Activated CD8-positive, alpha-beta memory T cell treated with anti-CD3 and anti-CD28 coated beads for 24 hours (primary cell): ENCODE data around the gene DIO3.
"Not testable (repeated sequence)": the region's sequence is repeated elsewhere in the genome, so short reads cannot be mapped to it uniquely, and the experiment has no call there.

Experiments
- DNase-seq: peaks from one replicate; pipeline ENCODE4 v3.0.0-alpha.2; 2020

Gene DIO3

DNA sequence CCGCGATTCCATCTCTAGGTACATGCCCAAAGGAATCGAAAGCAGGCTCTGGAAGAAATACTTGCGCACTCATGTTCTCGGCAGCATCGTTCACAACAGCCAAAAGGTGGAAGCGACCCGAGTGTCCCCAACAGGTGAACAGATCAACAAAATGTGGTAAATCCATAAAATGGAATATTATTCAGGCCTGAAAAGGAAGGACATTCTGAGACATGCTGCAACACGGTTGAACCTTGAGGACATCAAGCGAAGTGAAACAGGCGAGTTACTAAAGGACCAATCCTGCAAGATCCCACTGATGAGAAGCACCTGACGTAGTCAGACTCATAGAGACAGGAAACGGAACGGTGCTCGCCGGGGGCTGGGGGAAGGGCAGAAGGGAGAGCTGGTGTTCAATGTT, 17.5 kb upstream of the DIO3 start:
- DNase-seq = no peak

GRCh38 chr14:101544550-101544949, 16.7 kb upstream of the DIO3 start:
- DNase-seq = no peak

DNA sequence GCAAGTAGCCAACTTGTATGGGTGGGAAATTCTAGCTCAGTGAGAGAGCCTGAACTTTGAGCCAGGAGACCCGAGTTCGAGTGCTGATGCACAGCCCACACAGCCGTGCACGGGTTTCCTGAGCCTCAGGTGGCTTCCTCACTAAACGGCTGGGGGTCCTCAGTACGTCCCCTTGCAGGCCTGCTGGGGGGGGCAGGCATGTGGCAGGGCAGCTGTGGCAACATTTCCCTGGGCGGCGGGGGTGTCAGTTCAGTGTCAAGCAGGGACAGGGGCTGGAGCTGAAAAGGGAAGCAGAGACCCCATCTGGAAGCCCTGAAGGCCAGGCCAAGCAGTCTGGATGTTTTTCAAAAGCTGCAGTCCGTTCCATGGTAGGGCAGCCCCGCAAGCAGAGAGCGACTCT, 14.6 kb upstream of the DIO3 start:
- no peak for DNase-seq

GRCh38 chr14:101547107-101547738, 14.1 kb upstream of the DIO3 start:
- DNase-seq = no peak

- DNase-seq = no peak
These were observed 13.2 kb upstream of the DIO3 start for GRCh38 chr14:101547961-101548669.

DNA sequence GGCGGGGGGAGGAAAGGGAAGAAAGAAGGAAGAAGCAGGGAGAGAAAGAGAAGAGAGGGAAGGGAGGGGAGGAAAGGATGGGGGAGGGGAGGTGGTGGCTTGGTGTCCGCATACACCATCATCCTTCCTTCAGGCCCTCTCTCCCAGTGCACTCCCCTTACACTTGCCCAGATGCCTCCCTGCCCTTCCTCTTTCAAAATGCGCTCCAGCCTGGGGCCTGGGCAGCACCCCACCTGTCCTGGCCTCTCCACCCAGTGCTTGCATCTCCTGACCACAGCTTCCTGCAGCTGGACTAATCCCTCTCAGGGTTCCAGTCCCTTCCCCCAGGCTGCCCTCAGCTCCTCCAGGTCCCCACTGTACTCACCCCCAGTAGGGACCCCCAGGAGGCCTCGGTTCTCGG, 12.6 kb upstream of the DIO3 start:
- DNase-seq = no peak

DNA sequence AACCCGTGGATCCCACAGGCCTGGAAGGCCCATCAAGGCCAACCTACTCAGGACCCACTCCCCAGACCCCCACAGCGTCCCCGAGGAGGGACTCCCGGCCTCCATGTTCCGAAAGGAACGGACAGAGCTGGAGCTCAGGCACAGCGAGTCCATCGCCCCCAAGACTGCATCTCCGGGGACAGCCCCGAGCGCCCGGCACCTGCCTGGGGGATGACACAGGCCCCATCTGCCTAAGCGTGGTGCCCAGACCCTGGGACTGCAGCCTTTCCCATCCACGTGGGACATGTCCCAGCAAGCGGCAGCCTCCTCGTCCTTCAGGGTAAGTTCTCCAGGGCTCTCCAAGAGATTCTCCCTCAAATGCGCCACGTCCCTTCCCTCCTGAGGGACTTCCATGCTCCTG, 12.1 kb upstream of the DIO3 start:
- DNase-seq = no peak

- DNase-seq = not testable (repeated sequence)
These were observed 10.9 kb upstream of the DIO3 start for GRCh38 chr14:101550202-101550912.

DNA sequence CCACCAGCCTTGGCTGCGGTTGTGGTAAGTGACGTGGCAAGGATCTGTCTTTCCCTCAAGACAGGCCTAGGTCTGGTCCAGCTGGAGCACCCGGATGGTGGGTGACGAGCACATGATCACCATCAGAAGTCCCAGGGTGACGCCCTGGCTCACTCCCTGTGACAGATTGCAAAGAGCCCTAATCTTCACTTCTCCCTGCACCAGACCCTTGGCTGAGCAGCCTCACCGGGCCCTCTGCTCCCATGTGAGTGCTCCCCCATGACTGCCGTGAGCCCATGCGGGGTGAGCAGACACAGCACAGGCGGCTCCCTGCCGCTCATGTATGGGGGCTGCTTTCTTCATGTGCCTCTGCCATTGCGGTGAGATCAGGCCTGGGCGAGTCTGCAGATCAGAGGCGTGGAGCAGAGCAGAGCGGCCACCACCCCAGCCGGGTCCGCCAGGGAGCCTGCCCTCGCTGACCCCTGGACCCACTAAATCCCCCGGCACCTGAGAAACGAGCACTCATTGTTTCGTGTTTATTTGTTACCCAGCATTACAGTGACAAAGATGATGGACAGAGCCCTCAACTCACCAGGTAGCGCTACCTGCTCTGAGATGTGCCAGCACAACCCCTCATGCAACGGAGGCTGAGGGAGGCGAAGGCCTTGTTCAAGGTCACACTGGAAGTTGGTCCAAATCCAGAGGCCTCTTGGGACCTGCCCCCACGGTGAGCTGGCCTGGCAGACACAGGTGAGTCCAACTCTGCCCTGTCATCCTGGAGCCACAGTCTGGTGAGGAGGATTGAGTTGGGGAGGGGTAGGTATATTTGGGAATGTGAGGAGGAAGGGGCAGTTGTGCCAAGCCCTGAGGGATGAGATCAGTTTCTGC, 9.3 kb upstream of the DIO3 start:
- DNase-seq = no peak

- no peak for DNase-seq
These were observed 8.5 kb upstream of the DIO3 start for GRCh38 chr14:101552786-101553231.

- DNase-seq = no peak
These were observed 7.9 kb upstream of the DIO3 start for GRCh38 chr14:101553393-101553792.

- no peak for DNase-seq
These were observed 7.4 kb upstream of the DIO3 start for GRCh38 chr14:101553931-101554330.

GRCh38 chr14:101554991-101555668, 6.2 kb upstream of the DIO3 start:
- DNase-seq = no peak

GRCh38 chr14:101555669-101556043, 5.6 kb upstream of the DIO3 start:
- DNase-seq = not testable (repeated sequence)

DNA sequence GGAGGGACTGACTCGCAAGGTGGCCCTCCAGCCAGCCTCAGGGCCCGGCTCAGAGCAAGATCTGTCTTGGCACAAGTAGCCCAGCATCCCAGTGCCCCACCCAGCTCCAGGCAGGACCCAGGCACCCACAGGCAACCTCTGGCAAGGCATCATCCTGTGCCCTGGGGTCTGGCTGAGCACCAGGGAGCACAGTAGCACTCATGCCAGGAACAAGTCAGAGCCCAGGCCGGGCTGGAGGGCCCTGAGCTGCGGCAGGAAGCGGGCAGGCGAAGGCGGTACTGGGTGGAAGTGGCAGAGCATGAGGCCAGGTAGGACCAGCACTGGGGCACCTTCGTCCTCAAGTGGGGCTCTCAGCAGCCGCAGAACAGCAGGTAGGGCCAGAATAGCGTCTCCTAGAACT, 5.2 kb upstream of the DIO3 start:
- DNase-seq = no peak

- DNase-seq = no peak
These were observed 4.6 kb upstream of the DIO3 start for GRCh38 chr14:101556566-101557320.

GRCh38 chr14:101557321-101557695, 4.0 kb upstream of the DIO3 start:
- DNase-seq = no peak

DNA sequence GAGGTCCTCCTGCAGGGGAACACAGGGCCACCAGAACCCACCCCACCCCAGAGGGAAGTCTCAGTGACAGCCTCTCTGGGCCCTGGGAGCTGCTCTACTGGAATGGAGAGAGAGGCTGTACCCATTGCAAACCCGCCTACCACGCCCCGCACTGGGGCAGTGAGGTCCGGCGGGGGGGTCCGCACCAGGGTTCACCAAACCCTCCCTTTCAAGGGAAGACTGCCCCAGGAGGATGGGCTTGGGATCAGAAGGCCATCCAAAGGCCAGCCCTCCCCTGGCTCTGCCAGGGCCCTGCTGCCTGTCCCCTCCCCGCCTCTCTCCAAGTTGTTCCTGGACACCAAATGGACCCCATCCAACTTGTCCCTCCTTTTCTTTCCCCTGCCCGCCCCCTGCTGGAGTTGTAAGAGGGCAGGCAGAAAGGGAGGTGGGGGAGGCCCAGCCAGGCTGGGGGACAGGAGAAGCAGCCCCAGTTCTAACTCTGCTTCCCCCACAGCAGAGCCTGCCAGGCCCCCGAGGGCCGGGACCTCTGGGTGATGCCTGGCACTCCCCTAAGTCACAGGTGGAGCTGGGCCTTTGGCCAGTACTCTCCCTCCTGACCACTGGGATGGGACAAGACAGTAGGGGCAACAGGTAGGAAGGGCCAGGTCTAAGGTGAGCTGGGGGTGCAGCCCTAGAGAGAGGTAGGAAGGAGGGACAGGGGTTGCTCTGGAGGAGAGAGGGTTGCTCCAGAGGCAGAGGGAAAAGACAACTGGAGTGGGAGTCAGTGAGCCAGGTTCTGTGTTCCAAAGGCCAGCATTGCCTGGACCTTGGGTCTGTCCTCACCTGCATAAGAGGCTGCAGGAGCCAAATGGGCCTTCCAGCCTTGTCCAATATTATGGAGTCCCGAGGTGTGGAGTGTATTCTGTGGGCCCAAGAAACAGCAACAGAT, 3.2 kb upstream of the DIO3 start:
- DNase-seq = no peak

DNA sequence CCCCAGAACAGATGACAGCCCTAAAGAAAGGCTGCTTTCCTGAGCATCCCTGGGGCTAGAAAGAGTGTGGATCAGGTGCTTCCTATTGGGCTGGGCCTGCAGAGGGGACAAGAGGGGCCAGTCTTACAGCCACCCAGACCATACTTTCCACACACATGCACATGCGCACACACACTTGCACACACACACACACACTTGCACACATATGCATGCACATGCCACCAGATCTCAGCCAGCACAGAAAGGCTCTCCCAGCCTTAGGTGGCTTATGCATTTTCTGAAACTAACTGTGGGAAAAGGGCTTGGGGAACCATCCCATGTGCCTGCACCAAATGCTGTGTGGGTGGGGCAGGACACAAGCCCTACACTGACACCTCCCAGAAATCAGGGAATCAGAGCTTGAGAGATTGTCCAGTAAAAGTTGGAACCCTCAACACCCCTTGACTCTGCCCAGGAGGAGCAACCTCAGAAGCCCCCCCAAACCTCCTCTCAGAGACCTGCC, 2.5 kb upstream of the DIO3 start:
- DNase-seq = no peak

GRCh38 chr14:101559250-101559623, 2.1 kb upstream of the DIO3 start:
- no peak for DNase-seq
